GM12874 (cell line): ENCODE results near the gene TSEN2.

Source experiments
- CTCF ChIP-seq: IDR thresholded peaks from 2 replicates; pipeline ENCODE4 v1.5.1; 2011; ENCODE audit warnings: low read depth, mild to moderate bottlenecking, control low read depth, low read length, moderate library complexity; ENCODE audit not compliant: insufficient read depth

The TSEN2 gene

GRCh38 chr3:12464181-12464580 is 20.1 kb upstream of the TSEN2 start:
- TF ChIP-seq CTCF: no peak

GRCh38 chr3:12465151-12465835 is 19.0 kb upstream of the TSEN2 start:
- no peak for TF ChIP-seq CTCF

GRCh38 chr3:12465836-12466225 is 18.4 kb upstream of the TSEN2 start:
- TF ChIP-seq CTCF: no peak

- TF ChIP-seq CTCF: no peak
Observed at GRCh38 chr3:12467746-12468145, 16.5 kb upstream of the TSEN2 start.

GRCh38 chr3:12468276-12468675 is 16.0 kb upstream of the TSEN2 start:
- TF ChIP-seq CTCF: no peak

GRCh38 chr3:12468757-12469156 is 15.5 kb upstream of the TSEN2 start:
- no peak for TF ChIP-seq CTCF

- no peak for TF ChIP-seq CTCF
Observed at GRCh38 chr3:12470111-12470510, 14.2 kb upstream of the TSEN2 start.
